ENCODE measurements around the gene CACNB2.

CACNB2 gene

GRCh38 chr10:18278181-18278580 lies 138.0 kb downstream of the CACNB2 start:
- no peak overlapping the region for H3K4me3 ChIP-seq (ENCODE audit: low read depth, low read length)

- no peak overlapping the region for H3K4me3 ChIP-seq (ENCODE audit: low read depth, low read length)
These were observed 138.9 kb downstream of the CACNB2 start for GRCh38 chr10:18279173-18279572.

- H3K4me3 ChIP-seq (ENCODE audit: low read depth, low read length) = no peak overlapping the region
These were observed 141.9 kb downstream of the CACNB2 start for GRCh38 chr10:18282094-18282493.

- H3K4me3 ChIP-seq (ENCODE audit: low read depth, low read length) = no peak overlapping the region
These were observed 150.6 kb downstream of the CACNB2 start for GRCh38 chr10:18290651-18291313.

- H3K4me3 ChIP-seq (ENCODE audit: low read depth, low read length) = no peak overlapping the region
These were observed 153.6 kb downstream of the CACNB2 start for GRCh38 chr10:18293536-18294510.

GRCh38 chr10:18294633-18295032 lies 154.4 kb downstream of the CACNB2 start:
- no peak overlapping the region for H3K4me3 ChIP-seq (ENCODE audit: low read depth, low read length)

- no peak overlapping the region for H3K4me3 ChIP-seq (ENCODE audit: low read depth, low read length)
These were observed 157.4 kb downstream of the CACNB2 start for GRCh38 chr10:18297659-18298058.

- H3K4me3 ChIP-seq (ENCODE audit: low read depth, low read length) = no peak overlapping the region
These were observed 158.0 kb downstream of the CACNB2 start for GRCh38 chr10:18298256-18298655.

- H3K4me3 ChIP-seq (ENCODE audit: low read depth, low read length) = no peak overlapping the region
These were observed 163.9 kb downstream of the CACNB2 start for GRCh38 chr10:18303851-18304801.

GRCh38 chr10:18306031-18306430 lies 165.8 kb downstream of the CACNB2 start:
- H3K4me3 ChIP-seq (ENCODE audit: low read depth, low read length) = no peak overlapping the region

GRCh38 chr10:18308600-18308999 lies 168.4 kb downstream of the CACNB2 start:
- no peak overlapping the region for H3K4me3 ChIP-seq (ENCODE audit: low read depth, low read length)

GRCh38 chr10:18310761-18311160 lies 170.5 kb downstream of the CACNB2 start:
- no peak overlapping the region for H3K4me3 ChIP-seq (ENCODE audit: low read depth, low read length)

GRCh38 chr10:18312374-18313139 lies 172.3 kb downstream of the CACNB2 start:
- no peak overlapping the region for H3K4me3 ChIP-seq (ENCODE audit: low read depth, low read length)

GRCh38 chr10:18313140-18313530 lies 172.9 kb downstream of the CACNB2 start:
- H3K4me3 ChIP-seq (ENCODE audit: low read depth, low read length) = no peak overlapping the region

- no peak overlapping the region for H3K4me3 ChIP-seq (ENCODE audit: low read depth, low read length)
These were observed 173.4 kb downstream of the CACNB2 start for GRCh38 chr10:18313626-18314025.

GRCh38 chr10:18319628-18320027 lies 179.4 kb downstream of the CACNB2 start:
- no peak overlapping the region for H3K4me3 ChIP-seq (ENCODE audit: low read depth, low read length)

GRCh38 chr10:18321371-18321770 lies 181.1 kb downstream of the CACNB2 start:
- H3K4me3 ChIP-seq (ENCODE audit: low read depth, low read length) = no peak overlapping the region

- no peak overlapping the region for H3K4me3 ChIP-seq (ENCODE audit: low read depth, low read length)
These were observed 183.7 kb downstream of the CACNB2 start for GRCh38 chr10:18323916-18324315.

- H3K4me3 ChIP-seq (ENCODE audit: low read depth, low read length) = no peak overlapping the region
These were observed 185.2 kb downstream of the CACNB2 start for GRCh38 chr10:18325410-18325809.

- H3K4me3 ChIP-seq (ENCODE audit: low read depth, low read length) = no peak overlapping the region
These were observed 185.8 kb downstream of the CACNB2 start for GRCh38 chr10:18325889-18326531.
